Testis (tissue), 3 donors: ENCODE results near the gene REC8. TPM values are rescaled to one million over a fixed set of nuclear protein-coding genes. Genes with fewer than 3 reads are reported as not detected.

Experiments used
- DNase-seq: peaks from one replicate; pipeline ENCODE4 v3.0.0-alpha.2; 2019
- H3K27ac ChIP-seq, 2 donors: fragments of 200-600 bp; sonication (generic); one replicate each; pipeline ENCODE4 v1.5.1; 2019
- H3K27me3 ChIP-seq: fragments of 200-600 bp; sonication (generic); one replicate; pipeline ENCODE4 v1.5.1; 2019
- H3K36me3 ChIP-seq: fragments of 200-600 bp; sonication (generic); one replicate; pipeline ENCODE4 v1.5.1; 2017; ENCODE audit warnings: low read depth; ENCODE audit errors: missing control alignments
- H3K4me1 ChIP-seq: fragments of 200-600 bp; sonication (generic); one replicate; pipeline ENCODE4 v1.5.1; 2019
- H3K4me3 ChIP-seq, 2 donors: fragments of 200-600 bp; sonication (generic); one replicate each; pipeline ENCODE4 v1.5.1; 2017 to 2019
- H3K9me3 ChIP-seq: fragments of 200-600 bp; sonication (generic); one replicate; pipeline ENCODE4 v1.5.1; 2017
- CTCF ChIP-seq, 3 experiments: fragments of 450-650 bp in 2 of 3; fragments of 200-600 bp in 1 of 3; sonication (generic) in 1 of 3; IDR thresholded peaks; one replicate each; pipeline ENCODE4 v1.5.1; 2016 to 2019; ENCODE audit warnings: antibody characterized with exemption in 3 of 3, mild to moderate bottlenecking in 2 of 3, moderate library complexity in 1 of 3
- POLR2A ChIP-seq: fragments of 450-650 bp; IDR thresholded peaks from one replicate; pipeline ENCODE4 v1.6.1; 2017; ENCODE audit warnings: antibody characterized with exemption, mild to moderate bottlenecking, moderate library complexity
- WGBS, 2 donors: methylation state at CpG; one replicate each; pipeline ENCODE4 v1.1.5; 2018; 5-methylcytosine and 5-hydroxymethylcytosine counted together
- intact Hi-C: fragments of 100-400 bp; cut with DNase I; formaldehyde crosslinking; loops from one replicate; pipeline ENCODE4 v1.15.1; 2023; ENCODE audit warnings: low total_unique reads
- polyA plus RNA-seq: library from polyadenylated mRNA; stranded (reverse); fragments of 350-450 nt; fragmentation: Illumina TruSeq; extraction: RNeasy Lipid Tissue Mini Kit (QIAGEN cat#74804); gene quantifications from one replicate; pipeline ENCODE4 v1.2.3, GENCODE V29; 2014; ENCODE audit warnings: low read depth, low replicate concordance; ENCODE audit not compliant: insufficient read depth
- total RNA-seq, 2 donors: library from RNA; depleted of rRNA; stranded (reverse); fragments of >200 nt; gene quantifications; one replicate each; pipeline ENCODE4 v1.2.3, GENCODE V29; 2016

The REC8 gene
- total and polyA plus RNA-seq, 3 donors from 2014 or later = 27.7 to 58.8 (median 55.9) TPM

GRCh38 chr14:24177041-24177825 lies 5.4 kb downstream of the REC8 start:
- no peaks in the 10 kb centered on the region for H3K27me3 ChIP-seq
- intact Hi-C loops = no loop called here
- DNase-seq = no peak
- no peak overlapping the region for H3K27ac ChIP-seq
- no peaks in the 10 kb centered on the region for H3K4me1 ChIP-seq
- H3K36me3 ChIP-seq = no peaks in the 10 kb centered on the region
- no peaks in the 10 kb centered on the region for H3K9me3 ChIP-seq
- WGBS, 2 donors = 87% methylated on average over 8 to 12 of the region's 12 CpGs
- no peak for TF ChIP-seq CTCF (IDR thresholded peaks at IDR 0.05)
- TF ChIP-seq POLR2A = no peak
- no peak overlapping the region for H3K4me3 ChIP-seq

- WGBS, 2 donors = 93 to 94% methylated on average over 6 to 14 of the region's 14 CpGs
- no peaks in the 10 kb centered on the region for H3K36me3 ChIP-seq
- DNase-seq = no peak
- no peak overlapping the region for H3K4me3 ChIP-seq
- intact Hi-C loops = no loop called here
- H3K4me1 ChIP-seq = no peaks in the 10 kb centered on the region
- H3K27me3 ChIP-seq = no peaks in the 10 kb centered on the region
- no peak overlapping the region for H3K27ac ChIP-seq
- TF ChIP-seq POLR2A = no peak
- no peak for TF ChIP-seq CTCF (IDR thresholded peaks at IDR 0.05)
- H3K9me3 ChIP-seq = no peaks in the 10 kb centered on the region
Measured at GRCh38 chr14:24177891-24178290, 6.0 kb downstream of the REC8 start.

GRCh38 chr14:24178399-24179178 lies 6.7 kb downstream of the REC8 start:
- DNase-seq = no peak
- Histone ChIP-seq H3K4me1 (no peaks in the 10 kb centered on the region), H3K27me3 (no peaks in the 10 kb centered on the region), H3K27ac (no peak overlapping the region), H3K9me3 (no peaks in the 10 kb centered on the region), H3K36me3 (no peaks in the 10 kb centered on the region), H3K4me3 (no peak overlapping the region)
- 88 to 92% methylated on average over 9 to 12 of the region's 12 CpGs for WGBS, 2 donors
- intact Hi-C loops = no loop called here
- no peak for TF ChIP-seq POLR2A
- no peak for TF ChIP-seq CTCF (IDR thresholded peaks at IDR 0.05)

GRCh38 chr14:24179294-24179960 lies 7.5 kb downstream of the REC8 start:
- Histone ChIP-seq H3K27me3 (no peaks in the 10 kb centered on the region), H3K4me1 (no peaks in the 10 kb centered on the region), H3K4me3 (no peak overlapping the region), H3K36me3 (no peaks in the 10 kb centered on the region), H3K27ac (no peak overlapping the region), H3K9me3 (no peaks in the 10 kb centered on the region)
- DNase-seq = no peak
- intact Hi-C loops = no loop called here
- TF ChIP-seq POLR2A (no peak), CTCF (IDR thresholded peaks at IDR 0.05) (no peak)
- WGBS, 2 donors = 80 to 91% methylated on average over 7 to 14 of the region's 14 CpGs
